Measurements from ENCODE around the gene PJA1. TPM values are rescaled to one million over a fixed set of nuclear protein-coding genes. Genes with fewer than 3 reads are reported as not detected.

Gene PJA1
- total RNA-seq (2021) (37.9 to 43.1 TPM (median 39.9 TPM) in 3 replicates), Bru-seq, nascent RNA (percentile 88 among the genes with signal in this experiment)
- long read RNA-seq, experiment 1, transcript PJA1-206 (2 exons, 887 nt), result minor isoform, 33 of 323 reads
- long read RNA-seq, experiment 1, transcript PJA1-202 (2 exons, 2,672 nt), result major isoform, 185 of 323 reads
- long read RNA-seq, experiment 1, transcript PJA1-201 (2 exons, 2,755 nt), result minor isoform, 70 of 323 reads
- long read RNA-seq, experiment 1, transcript PJA1-203 (1 exons, 2,692 nt), result minor isoform, 16 of 323 reads
- long read RNA-seq, experiment 1, partial matches to known transcripts, result 1 of 323 reads
- long read RNA-seq, experiment 1, other reads (novel, unspliced or antisense), result 13 of 323 reads
- long read RNA-seq, experiment 2, transcript PJA1-201 (2 exons, 2,755 nt), result minor isoform, 5 of 68 reads
- long read RNA-seq, experiment 2, transcript PJA1-203 (1 exons, 2,692 nt), result major isoform, 33 of 68 reads
- long read RNA-seq, experiment 2, transcript PJA1-202 (2 exons, 2,672 nt), result minor isoform, 22 of 68 reads
- long read RNA-seq, experiment 2, partial matches to known transcripts, result 0 of 68 reads
- long read RNA-seq, experiment 2, other reads (novel, unspliced or antisense), result 2 of 68 reads
- long read RNA-seq, experiment 3, transcript PJA1-201 (2 exons, 2,755 nt), result minor isoform, 5 of 43 reads
- long read RNA-seq, experiment 3, transcript PJA1-202 (2 exons, 2,672 nt), result major isoform, 28 of 43 reads
- long read RNA-seq, experiment 3, partial matches to known transcripts, result 0 of 43 reads
- long read RNA-seq, experiment 3, other reads (novel, unspliced or antisense), result 2 of 43 reads

- peaks cover 22% of the 10 kb centered on the region for H3K36me3 Mint-ChIP-seq
- ATAC-seq, result peak; percentile 84
- peaks cover 32% of the 10 kb centered on the region for H3K4me1 Mint-ChIP-seq
- no peaks in the 10 kb centered on the region for H3K27me3 Mint-ChIP-seq (ENCODE audit: low read depth)
- no peak within 1 kb of the TSS for H3K27ac Mint-ChIP-seq
- no peak for TF ChIP-seq AFF4 (CRISPR knock-in tag; IDR thresholded peaks at IDR 0.05; ENCODE audit: borderline replicate concordance)
- no peak for TF ChIP-seq FOXK1 (CRISPR knock-in tag; IDR thresholded peaks at IDR 0.05)
- TF ChIP-seq ZMAT4 (CRISPR knock-in tag; IDR thresholded peaks at IDR 0.05), result no peak
- TF ChIP-seq ESRRA (CRISPR knock-in tag; IDR thresholded peaks at IDR 0.05; ENCODE audit: borderline replicate concordance), result no peak
- TF ChIP-seq ZNF423 (CRISPR knock-in tag; IDR thresholded peaks at IDR 0.05), result no peak
- TF ChIP-seq NFYB (CRISPR knock-in tag; conservative IDR thresholded peaks at IDR 0.05; ENCODE audit: low read depth), result no peak
- TF ChIP-seq, protein P1, sequence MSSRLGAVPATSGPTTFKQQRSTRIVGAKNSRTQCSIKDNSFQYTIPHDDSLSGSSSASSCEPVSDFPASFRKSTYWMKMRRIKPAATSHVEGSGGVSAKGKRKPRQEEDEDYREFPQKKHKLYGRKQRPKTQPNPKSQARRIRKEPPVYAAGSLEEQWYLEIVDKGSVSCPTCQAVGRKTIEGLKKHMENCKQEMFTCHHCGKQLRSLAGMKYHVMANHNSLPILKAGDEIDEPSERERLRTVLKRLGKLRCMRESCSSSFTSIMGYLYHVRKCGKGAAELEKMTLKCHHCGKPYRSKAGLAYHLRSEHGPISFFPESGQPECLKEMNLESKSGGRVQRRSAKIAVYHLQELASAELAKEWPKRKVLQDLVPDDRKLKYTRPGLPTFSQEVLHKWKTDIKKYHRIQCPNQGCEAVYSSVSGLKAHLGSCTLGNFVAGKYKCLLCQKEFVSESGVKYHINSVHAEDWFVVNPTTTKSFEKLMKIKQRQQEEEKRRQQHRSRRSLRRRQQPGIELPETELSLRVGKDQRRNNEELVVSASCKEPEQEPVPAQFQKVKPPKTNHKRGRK (CRISPR knock-in tag; IDR thresholded peaks at IDR 0.05; ENCODE audit: borderline replicate concordance), result no peak
- no peak for TF ChIP-seq ELF4 (CRISPR knock-in tag; IDR thresholded peaks at IDR 0.05; ENCODE audit: low read depth)
- CTCF ChIA-PET, result interaction anchor here (0.8 to 1.7 kb wide), 9 partner anchors 9 to 337 kb away, joined by 3 to 7 read pairs (median 5); no protein-coding TSS in a partner anchor
- peak within 1 kb of the TSS; percentile 75 for H3K4me3 Mint-ChIP-seq
- POLR2A ChIA-PET, result interaction anchor here (0.7 to 1.5 kb wide), 5 partner anchors 12 to 77 kb away, joined by 3 to 7 read pairs (median 3); no protein-coding TSS in a partner anchor
- H3K9me3 Mint-ChIP-seq, result peaks cover 11% of the 10 kb centered on the region
- peak; percentile 62 for DNase-seq (ENCODE audit: low spot score)
These were observed at the start of gene PJA1 for GRCh38 chrX:69165087-69165651. Gene PJA1 (minus strand): TSS chrX:69165453. CDS start chrX:69163073, 2,380 bp downstream.

DNA sequence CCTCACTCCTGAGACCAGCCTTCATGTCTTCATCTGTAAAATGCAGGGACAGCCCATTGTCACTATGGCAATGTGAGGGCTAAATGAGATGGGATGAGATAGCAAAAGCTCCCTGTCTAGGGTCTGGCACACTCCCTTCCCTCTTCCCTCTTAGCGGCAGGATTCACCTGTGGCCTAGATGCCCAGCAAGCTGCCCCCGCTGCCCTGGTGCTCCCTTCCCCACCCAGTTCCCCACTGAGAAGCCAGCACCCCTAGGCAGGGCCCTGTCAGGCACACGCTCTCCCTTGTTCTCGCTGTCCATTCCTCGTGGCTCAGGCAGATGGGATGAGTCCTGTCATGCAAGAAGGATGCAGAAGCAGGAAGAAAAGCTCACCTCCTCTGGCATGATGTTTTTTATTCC, 49.2 kb upstream of the PJA1 start:
- H3K36me3 Mint-ChIP-seq, result no peaks in the 10 kb centered on the region
- TF ChIP-seq SMAD3 (CRISPR knock-in tag; IDR thresholded peaks at IDR 0.05; ENCODE audit: borderline replicate concordance) (no peak), GTF2I (CRISPR knock-in tag; conservative IDR thresholded peaks at IDR 0.05) (no peak), PREB (CRISPR knock-in tag; IDR thresholded peaks at IDR 0.05; ENCODE audit: borderline replicate concordance) (no peak)
- TF ChIP-seq, protein P2, sequence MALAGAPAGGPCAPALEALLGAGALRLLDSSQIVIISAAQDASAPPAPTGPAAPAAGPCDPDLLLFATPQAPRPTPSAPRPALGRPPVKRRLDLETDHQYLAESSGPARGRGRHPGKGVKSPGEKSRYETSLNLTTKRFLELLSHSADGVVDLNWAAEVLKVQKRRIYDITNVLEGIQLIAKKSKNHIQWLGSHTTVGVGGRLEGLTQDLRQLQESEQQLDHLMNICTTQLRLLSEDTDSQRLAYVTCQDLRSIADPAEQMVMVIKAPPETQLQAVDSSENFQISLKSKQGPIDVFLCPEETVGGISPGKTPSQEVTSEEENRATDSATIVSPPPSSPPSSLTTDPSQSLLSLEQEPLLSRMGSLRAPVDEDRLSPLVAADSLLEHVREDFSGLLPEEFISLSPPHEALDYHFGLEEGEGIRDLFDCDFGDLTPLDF (CRISPR knock-in tag; IDR thresholded peaks at IDR 0.05), result no peak
- peaks cover 2% of the 10 kb centered on the region; the same call in 1 of the 2 replicates for H3K4me1 Mint-ChIP-seq
- H3K4me3 Mint-ChIP-seq, result no peak overlapping the region
- no peak for ATAC-seq
- no peak for DNase-seq (ENCODE audit: low spot score)
- ChIA-PET POLR2A (no interaction called here), CTCF (interaction anchor here (1.0 kb wide), 1 partner anchor 81 kb away, joined by 5 read pairs; no protein-coding TSS in a partner anchor)
- H3K9me3 Mint-ChIP-seq, result peaks cover 4% of the 10 kb centered on the region
- peaks cover 2% of the 10 kb centered on the region; the same call in 1 of the 2 replicates for H3K27me3 Mint-ChIP-seq (ENCODE audit: low read depth)
- H3K27ac Mint-ChIP-seq, result no peak overlapping the region

Data from WTC11 (cell line).